WTC11 (cell line): ENCODE data around the gene ARID3C. TPM values are rescaled to one million over a fixed set of nuclear protein-coding genes. Genes with fewer than 3 reads are reported as not detected.

Experiments
- ATAC-seq: fragments of 200-7000 bp; cut with Tn5 transposase; 2 replicates; pipeline ENCODE4 v1.10.0; 2021; ENCODE audit warnings: mild to moderate bottlenecking, moderate library complexity
- CTCF ChIA-PET: fragments of 300-600 bp; sonication (Branson Sonifier 250); formaldehyde crosslinking; loops from one replicate; lab custom pipeline; 2021; ENCODE audit warnings: antibody characterized with exemption; lab: Charles Lee
- POLR2A ChIA-PET: fragments of 350-600 bp; sonication (Branson Sonifier 250); formaldehyde crosslinking; loops from one replicate; lab custom pipeline; 2021; ENCODE audit warnings: antibody characterized with exemption; lab: Charles Lee
- DNase-seq: peaks from one replicate; pipeline ENCODE4 v3.0.0; 2021; ENCODE audit warnings: low spot score
- H3K27ac Mint-ChIP-seq: 2 replicates; pipeline ENCODE4 v1.8.0; 2021; ENCODE audit warnings: mixed read lengths
- H3K27me3 Mint-ChIP-seq: 2 replicates; pipeline ENCODE4 v1.8.0; 2021; ENCODE audit warnings: low read depth, mild to moderate bottlenecking, moderate library complexity, mixed read lengths
- H3K36me3 Mint-ChIP-seq: 2 replicates; pipeline ENCODE4 v1.8.0; 2021; ENCODE audit warnings: mixed read lengths
- H3K4me1 Mint-ChIP-seq: 2 replicates; pipeline ENCODE4 v1.8.0; 2022; ENCODE audit warnings: mixed read lengths
- H3K4me3 Mint-ChIP-seq: 2 replicates; pipeline ENCODE4 v1.8.0; 2021; ENCODE audit warnings: mild to moderate bottlenecking, moderate library complexity, mixed read lengths
- H3K9me3 Mint-ChIP-seq: 2 replicates; pipeline ENCODE4 v1.8.0; 2021; ENCODE audit warnings: mixed read lengths
- ELF4 ChIP-seq: sonication (generic); formaldehyde crosslinking; IDR thresholded peaks from 2 replicates; pipeline ENCODE4 v1.8.1; 2022; ENCODE audit warnings: low read depth, mild to moderate bottlenecking, moderate library complexity, missing genetic modification reagents
- FOXP1 ChIP-seq: sonication (generic); formaldehyde crosslinking; IDR thresholded peaks from 2 replicates; pipeline ENCODE4 v1.8.0; 2022; ENCODE audit warnings: missing genetic modification reagents, mild to moderate bottlenecking, moderate library complexity, borderline replicate concordance
- GRHL2 ChIP-seq: fragments of 250-450 bp; sonication (Bioruptor Pico); IDR thresholded peaks from 2 replicates; pipeline ENCODE4 v1.8.0; 2022; ENCODE audit warnings: mild to moderate bottlenecking, moderate library complexity; ENCODE audit not compliant: insufficient replicate concordance, severe bottlenecking
- GTF2I ChIP-seq: fragments of 250-450 bp; sonication (Bioruptor Pico); conservative IDR thresholded peaks from 2 replicates; pipeline ENCODE4 v1.4.0; 2021; ENCODE audit warnings: mild to moderate bottlenecking
- IRF2 ChIP-seq: sonication (generic); formaldehyde crosslinking; IDR thresholded peaks from 2 replicates; pipeline ENCODE4 v1.8.0; 2022; ENCODE audit warnings: low read depth, missing genetic modification reagents, borderline replicate concordance
- JAZF1 ChIP-seq: fragments of 250-450 bp; sonication (Bioruptor Pico); IDR thresholded peaks from 2 replicates; pipeline ENCODE4 v1.9.0; 2021; ENCODE audit warnings: moderate library complexity, mild to moderate bottlenecking, inconsistent platforms
- KAT7 ChIP-seq: sonication (generic); formaldehyde crosslinking; IDR thresholded peaks from 2 replicates; pipeline ENCODE4 v1.8.1; 2023; ENCODE audit warnings: missing genetic modification reagents, mild to moderate bottlenecking, borderline replicate concordance
- OVOL2 ChIP-seq: fragments of 250-450 bp; sonication (Bioruptor Pico); IDR thresholded peaks from 2 replicates; pipeline ENCODE4 v1.9.0; 2021; ENCODE audit warnings: mild to moderate bottlenecking, borderline replicate concordance
- ZNF232 ChIP-seq: sonication (generic); formaldehyde crosslinking; IDR thresholded peaks from 2 replicates; pipeline ENCODE4 v1.8.0; 2022; ENCODE audit warnings: mild to moderate bottlenecking, missing genetic modification reagents
- total RNA-seq: library from RNA; stranded (reverse); gene quantifications from 3 replicates; pipeline ENCODE4 v1.2.3, GENCODE V29; 2021
- TF ChIP-seq, protein P1 (sequence below): sonication (generic); formaldehyde crosslinking; IDR thresholded peaks from 2 replicates; pipeline ENCODE4 v1.8.1; 2023; ENCODE audit warnings: mild to moderate bottlenecking, missing genetic modification reagents, moderate library complexity
- TF ChIP-seq, protein P2 (sequence below): sonication (generic); formaldehyde crosslinking; IDR thresholded peaks from 2 replicates; pipeline ENCODE4 v1.8.1; 2023; ENCODE audit warnings: mild to moderate bottlenecking, missing genetic modification reagents, moderate library complexity
- TF ChIP-seq, protein P3 (sequence below): sonication (generic); formaldehyde crosslinking; IDR thresholded peaks from 2 replicates; pipeline ENCODE4 v1.8.0; 2022; ENCODE audit warnings: mild to moderate bottlenecking, missing genetic modification reagents
- TF ChIP-seq, protein P4 (sequence below): fragments of 250-450 bp; sonication (Bioruptor Pico); IDR thresholded peaks from 2 replicates; pipeline ENCODE4 v1.8.0; 2021; ENCODE audit warnings: mild to moderate bottlenecking
- TF ChIP-seq, protein P5 (sequence below): sonication (generic); formaldehyde crosslinking; IDR thresholded peaks from 2 replicates; pipeline ENCODE4 v1.8.1; 2022; ENCODE audit warnings: low read depth, mild to moderate bottlenecking, moderate library complexity, missing genetic modification reagents, borderline replicate concordance

The ARID3C gene
- total RNA-seq, 1 experiment from 2014 or later = 0.15 TPM

DNA sequence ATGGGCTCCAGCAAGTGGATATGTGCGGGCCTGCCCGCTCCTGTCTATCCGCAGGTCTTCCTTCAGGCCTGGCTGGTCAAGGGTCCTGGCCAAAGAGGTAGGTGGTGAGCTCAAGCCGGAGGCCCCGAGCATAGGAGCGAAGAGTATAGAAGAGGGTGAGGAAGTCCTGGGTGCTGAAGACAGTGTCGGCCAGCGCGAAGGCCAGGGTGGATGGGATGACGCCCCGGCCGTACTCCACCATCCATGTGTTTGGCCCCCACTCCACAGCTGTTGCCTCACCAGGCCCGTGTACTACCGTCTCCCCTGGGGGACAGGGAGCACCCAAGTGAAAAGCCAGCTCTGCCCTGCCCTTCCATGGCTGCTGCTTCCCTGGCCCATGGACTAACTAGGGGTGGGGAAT lies 6.7 kb upstream of the ARID3C start:
- Mint-ChIP-seq H3K27me3 (peaks cover 31% of the 10 kb centered on the region), H3K36me3 (peaks cover 4% of the 10 kb centered on the region), H3K9me3 (no peaks in the 10 kb centered on the region), H3K4me3 (peak overlapping the region; percentile 83), H3K27ac (no peak overlapping the region), H3K4me1 (peaks cover 25% of the 10 kb centered on the region)
- ChIA-PET POLR2A (no interaction called here), CTCF (interaction anchor here (0.5 to 6.7 kb wide), 9 partner anchors 10 to 232 kb away, joined by 3 to 94 read pairs (median 7); partner anchors contain the start of genes GALT and RPP25L)
- no peak for ATAC-seq
- TF ChIP-seq KAT7 (CRISPR knock-in tag) (no peak), OVOL2 (CRISPR knock-in tag) (no peak), FOXP1 (CRISPR knock-in tag) (0 out of 2 replicates have a peak, but pooled peaks have one; percentile 31), GTF2I (CRISPR knock-in tag) (no peak), ELF4 (CRISPR knock-in tag) (no peak), ZNF232 (CRISPR knock-in tag) (no peak)
- TF ChIP-seq, protein P1, sequence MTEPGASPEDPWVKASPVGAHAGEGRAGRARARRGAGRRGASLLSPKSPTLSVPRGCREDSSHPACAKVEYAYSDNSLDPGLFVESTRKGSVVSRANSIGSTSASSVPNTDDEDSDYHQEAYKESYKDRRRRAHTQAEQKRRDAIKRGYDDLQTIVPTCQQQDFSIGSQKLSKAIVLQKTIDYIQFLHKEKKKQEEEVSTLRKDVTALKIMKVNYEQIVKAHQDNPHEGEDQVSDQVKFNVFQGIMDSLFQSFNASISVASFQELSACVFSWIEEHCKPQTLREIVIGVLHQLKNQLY (CRISPR knock-in tag) = no peak
- TF ChIP-seq, protein P2, sequence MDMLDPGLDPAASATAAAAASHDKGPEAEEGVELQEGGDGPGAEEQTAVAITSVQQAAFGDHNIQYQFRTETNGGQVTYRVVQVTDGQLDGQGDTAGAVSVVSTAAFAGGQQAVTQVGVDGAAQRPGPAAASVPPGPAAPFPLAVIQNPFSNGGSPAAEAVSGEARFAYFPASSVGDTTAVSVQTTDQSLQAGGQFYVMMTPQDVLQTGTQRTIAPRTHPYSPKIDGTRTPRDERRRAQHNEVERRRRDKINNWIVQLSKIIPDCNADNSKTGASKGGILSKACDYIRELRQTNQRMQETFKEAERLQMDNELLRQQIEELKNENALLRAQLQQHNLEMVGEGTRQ (CRISPR knock-in tag) = no peak
- DNase-seq = no peak

DNA sequence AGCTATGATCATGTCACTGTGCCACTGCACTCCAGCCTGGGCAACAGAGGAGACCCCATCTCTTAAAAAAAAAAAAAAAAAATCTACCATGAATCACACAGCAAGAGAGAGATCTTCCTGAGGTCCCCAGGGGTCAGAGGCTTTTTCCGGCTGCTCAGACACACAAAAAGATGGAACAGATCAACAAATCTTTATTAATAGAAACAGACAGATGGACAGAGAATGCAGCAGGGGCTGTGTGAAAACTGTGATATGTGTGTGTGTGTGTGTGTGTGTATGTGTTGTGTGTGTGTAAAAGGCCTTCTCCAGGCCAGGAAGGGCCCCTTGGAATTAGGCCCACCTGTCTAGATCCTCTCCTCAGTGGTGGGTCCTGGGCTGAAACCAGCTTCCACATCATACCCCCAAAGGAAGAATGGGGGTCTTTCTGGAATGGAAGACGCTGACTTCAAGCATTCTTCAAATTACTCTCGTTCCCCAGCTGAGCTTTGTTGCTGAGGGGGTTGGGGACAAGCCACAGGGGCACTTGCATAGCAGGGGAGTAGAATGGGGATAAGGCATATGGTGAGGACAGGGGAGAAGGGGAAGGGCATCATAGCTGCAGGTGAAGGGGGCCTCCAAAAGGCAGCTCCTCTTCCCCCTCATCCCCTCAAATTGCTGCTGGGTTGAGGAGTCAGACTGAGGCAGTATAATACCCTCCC lies 5.8 kb upstream of the ARID3C start:
- H3K4me1 Mint-ChIP-seq = peaks cover 30% of the 10 kb centered on the region
- POLR2A ChIA-PET = interaction anchor here (1.2 kb wide), 1 partner anchor 11 kb away, joined by 8 read pairs; the partner anchor contains the start of gene GALT
- no peak for DNase-seq

More for the DNA sequence above, 5.8 kb upstream of the ARID3C start:
- CTCF ChIA-PET = interaction anchor here (0.5 to 6.7 kb wide), 33 partner anchors 8 to 231 kb away, joined by 3 to 94 read pairs (median 6); partner anchors contain the start of genes DCTN3, ENHO, GALT and IL11RA
- no peak for ATAC-seq
- no peaks in the 10 kb centered on the region for H3K9me3 Mint-ChIP-seq
- TF ChIP-seq, protein P3, sequence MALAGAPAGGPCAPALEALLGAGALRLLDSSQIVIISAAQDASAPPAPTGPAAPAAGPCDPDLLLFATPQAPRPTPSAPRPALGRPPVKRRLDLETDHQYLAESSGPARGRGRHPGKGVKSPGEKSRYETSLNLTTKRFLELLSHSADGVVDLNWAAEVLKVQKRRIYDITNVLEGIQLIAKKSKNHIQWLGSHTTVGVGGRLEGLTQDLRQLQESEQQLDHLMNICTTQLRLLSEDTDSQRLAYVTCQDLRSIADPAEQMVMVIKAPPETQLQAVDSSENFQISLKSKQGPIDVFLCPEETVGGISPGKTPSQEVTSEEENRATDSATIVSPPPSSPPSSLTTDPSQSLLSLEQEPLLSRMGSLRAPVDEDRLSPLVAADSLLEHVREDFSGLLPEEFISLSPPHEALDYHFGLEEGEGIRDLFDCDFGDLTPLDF (CRISPR knock-in tag) = no peak
- TF ChIP-seq, protein P4, sequence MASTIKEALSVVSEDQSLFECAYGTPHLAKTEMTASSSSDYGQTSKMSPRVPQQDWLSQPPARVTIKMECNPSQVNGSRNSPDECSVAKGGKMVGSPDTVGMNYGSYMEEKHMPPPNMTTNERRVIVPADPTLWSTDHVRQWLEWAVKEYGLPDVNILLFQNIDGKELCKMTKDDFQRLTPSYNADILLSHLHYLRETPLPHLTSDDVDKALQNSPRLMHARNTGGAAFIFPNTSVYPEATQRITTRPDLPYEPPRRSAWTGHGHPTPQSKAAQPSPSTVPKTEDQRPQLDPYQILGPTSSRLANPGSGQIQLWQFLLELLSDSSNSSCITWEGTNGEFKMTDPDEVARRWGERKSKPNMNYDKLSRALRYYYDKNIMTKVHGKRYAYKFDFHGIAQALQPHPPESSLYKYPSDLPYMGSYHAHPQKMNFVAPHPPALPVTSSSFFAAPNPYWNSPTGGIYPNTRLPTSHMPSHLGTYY (CRISPR knock-in tag) = no peak
- TF ChIP-seq IRF2 (CRISPR knock-in tag) (no peak), GRHL2 (CRISPR knock-in tag) (no peak), JAZF1 (CRISPR knock-in tag) (no peak)
- TF ChIP-seq, protein P5, sequence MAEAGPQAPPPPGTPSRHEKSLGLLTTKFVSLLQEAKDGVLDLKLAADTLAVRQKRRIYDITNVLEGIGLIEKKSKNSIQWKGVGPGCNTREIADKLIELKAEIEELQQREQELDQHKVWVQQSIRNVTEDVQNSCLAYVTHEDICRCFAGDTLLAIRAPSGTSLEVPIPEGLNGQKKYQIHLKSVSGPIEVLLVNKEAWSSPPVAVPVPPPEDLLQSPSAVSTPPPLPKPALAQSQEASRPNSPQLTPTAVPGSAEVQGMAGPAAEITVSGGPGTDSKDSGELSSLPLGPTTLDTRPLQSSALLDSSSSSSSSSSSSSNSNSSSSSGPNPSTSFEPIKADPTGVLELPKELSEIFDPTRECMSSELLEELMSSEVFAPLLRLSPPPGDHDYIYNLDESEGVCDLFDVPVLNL (CRISPR knock-in tag) = no peak
- H3K27me3 Mint-ChIP-seq = peaks cover 40% of the 10 kb centered on the region
- H3K27ac Mint-ChIP-seq = no peak overlapping the region
- peaks cover 4% of the 10 kb centered on the region for H3K36me3 Mint-ChIP-seq
- no peak overlapping the region for H3K4me3 Mint-ChIP-seq
